HepG2 (cell line): ENCODE results near the gene LZTS2. TPM values are rescaled to one million over a fixed set of nuclear protein-coding genes. Genes with fewer than 3 reads are reported as not detected.
A peak's percentile ranks its signal among the peaks of the same experiment; 100 is the strongest.

Source experiments
- ADNP ChIP-seq: sonication (generic); formaldehyde crosslinking; IDR thresholded peaks from 2 replicates; pipeline ENCODE4 v1.4.0; 2020; ENCODE audit warnings: missing genetic modification reagents
- AGO2 ChIP-seq: fragments of 200-400 bp; formaldehyde crosslinking; optimal IDR thresholded peaks from 2 replicates; pipeline ENCODE3; 2017; ENCODE audit warnings: mild to moderate bottlenecking, low read depth, low read length, moderate library complexity
- CBFB ChIP-seq: sonication (generic); formaldehyde crosslinking; IDR thresholded peaks from 2 replicates; pipeline ENCODE4 v1.4.0; 2020; ENCODE audit warnings: missing genetic modification reagents
- GTF2F1 ChIP-seq: fragments of 150-350 bp; IDR thresholded peaks from 2 replicates; pipeline ENCODE4 v1.6.1; 2014; ENCODE audit warnings: low read length
- HMG20B ChIP-seq: conservative IDR thresholded peaks from 2 replicates; pipeline ENCODE4 v1.6.1; 2016; ENCODE audit warnings: missing genetic modification reagents, missing compliant biosample characterization
- HNRNPUL1 ChIP-seq: fragments of 200-400 bp; formaldehyde crosslinking; IDR thresholded peaks from 2 replicates; pipeline ENCODE4 v1.6.1; 2017; ENCODE audit warnings: low read depth, mild to moderate bottlenecking, low read length, moderate library complexity
- MYNN ChIP-seq: sonication (generic); formaldehyde crosslinking; IDR thresholded peaks from 2 replicates; pipeline ENCODE4 v1.4.0; 2020; ENCODE audit warnings: mild to moderate bottlenecking, low read depth, missing genetic modification reagents
- NFKB2 ChIP-seq: sonication (generic); formaldehyde crosslinking; IDR thresholded peaks from 2 replicates; pipeline ENCODE4 v1.4.0; 2020; ENCODE audit warnings: missing genetic modification reagents, borderline replicate concordance
- NR1H2 ChIP-seq: sonication (generic); formaldehyde crosslinking; IDR thresholded peaks from 2 replicates; pipeline ENCODE4 v1.8.1; 2022; ENCODE audit warnings: low read depth, missing genetic modification reagents, borderline replicate concordance
- NR2F1 ChIP-seq, 2 experiments: fragments of 450-650 bp in 1 of 2; formaldehyde crosslinking in 1 of 2; IDR thresholded peaks; 2 replicates each; pipeline versions ENCODE4 v1.5.0 to v1.6.1; 2016 to 2020; ENCODE audit warnings: mild to moderate bottlenecking in 1 of 2, missing compliant biosample characterization in 1 of 2, missing genetic modification reagents in 1 of 2, moderate library complexity in 1 of 2
- SALL2 ChIP-seq: sonication (generic); formaldehyde crosslinking; IDR thresholded peaks from 2 replicates; pipeline ENCODE4 v1.8.1; 2023; ENCODE audit warnings: mild to moderate bottlenecking, missing genetic modification reagents, inconsistent platforms
- SATB2 ChIP-seq: sonication (generic); formaldehyde crosslinking; IDR thresholded peaks from 2 replicates; pipeline ENCODE4 v1.5.0; 2020; ENCODE audit warnings: missing genetic modification reagents
- ZC3H4 ChIP-seq: sonication (generic); formaldehyde crosslinking; IDR thresholded peaks from 2 replicates; pipeline ENCODE4 v1.4.0; 2020; ENCODE audit warnings: missing genetic modification reagents, borderline replicate concordance
- ZFX ChIP-seq: sonication (generic); formaldehyde crosslinking; IDR thresholded peaks from 2 replicates; pipeline ENCODE4 v1.4.0; 2020; ENCODE audit warnings: mild to moderate bottlenecking, low read depth, missing genetic modification reagents, moderate library complexity
- ZNF335 ChIP-seq: sonication (generic); formaldehyde crosslinking; IDR thresholded peaks from 2 replicates; pipeline ENCODE4 v1.4.0; 2020; ENCODE audit warnings: missing genetic modification reagents
- ZNF431 ChIP-seq: sonication (generic); formaldehyde crosslinking; IDR thresholded peaks from 2 replicates; pipeline ENCODE4 v1.9.0; 2022; ENCODE audit warnings: missing genetic modification reagents, low read depth, mild to moderate bottlenecking, borderline replicate concordance
- ZNF652 ChIP-seq: IDR thresholded peaks from 2 replicates; pipeline ENCODE4 v1.6.1; 2016; ENCODE audit warnings: low read depth, borderline replicate concordance
- ZNF75D ChIP-seq: sonication (generic); formaldehyde crosslinking; IDR thresholded peaks from 2 replicates; pipeline ENCODE4 v1.8.1; 2023; ENCODE audit warnings: missing genetic modification reagents, mild to moderate bottlenecking, borderline replicate concordance
- ZNF781 ChIP-seq: sonication (generic); formaldehyde crosslinking; IDR thresholded peaks from 2 replicates; pipeline ENCODE4 v1.5.1; 2020; ENCODE audit warnings: borderline replicate concordance, mild to moderate bottlenecking, missing genetic modification reagents; ENCODE audit errors: not compliant biosample characterization
- polyA plus RNA-seq, 8 experiments: library from polyadenylated mRNA; depleted of rRNA in 3 of 8; stranded (reverse) in 7 of 8; unstranded in 1 of 8; fragments of >200 nt; fragmentation: Illumina TruSeq in 4 of 8; extraction: Trizol in 4 of 8; gene quantifications; 2 replicates each; pipeline versions ENCODE4 v1.2.1 to v1.2.3, GENCODE V29; 2011 to 2016; ENCODE audit warnings: low read depth in 4 of 8, missing spikeins in 1 of 8, mixed read lengths in 1 of 8; ENCODE audit not compliant: insufficient read depth in 1 of 8
- total RNA-seq, 5 experiments: library from RNA; depleted of rRNA; stranded (reverse); fragments of >200 nt; fragmentation: Illumina TruSeq; extraction: Trizol; gene quantifications; 2 replicates each; pipeline ENCODE4 v1.2.3, GENCODE V29; 2016; ENCODE audit warnings: low read depth in 1 of 5
- TF ChIP-seq, protein P1 (sequence below): sonication (generic); formaldehyde crosslinking; IDR thresholded peaks from 2 replicates; pipeline ENCODE4 v1.5.1; 2020; ENCODE audit warnings: missing genetic modification reagents, mild to moderate bottlenecking, borderline replicate concordance
- TF ChIP-seq, protein P2 (sequence below): sonication (generic); formaldehyde crosslinking; IDR thresholded peaks from 2 replicates; pipeline ENCODE4 v1.5.1; 2020; ENCODE audit warnings: missing genetic modification reagents, mild to moderate bottlenecking, borderline replicate concordance
- TF ChIP-seq, protein P3 (sequence below): sonication (generic); formaldehyde crosslinking; IDR thresholded peaks from 2 replicates; pipeline ENCODE4 v1.5.1; 2020; ENCODE audit warnings: mild to moderate bottlenecking, missing genetic modification reagents, moderate library complexity

LZTS2 gene
- total and polyA plus RNA-seq, 2 of the 13 experiments (the other 11 are each of a cell fraction or from before 2014, with no cell fraction given): 43.6 to 65.6 TPM

DNA sequence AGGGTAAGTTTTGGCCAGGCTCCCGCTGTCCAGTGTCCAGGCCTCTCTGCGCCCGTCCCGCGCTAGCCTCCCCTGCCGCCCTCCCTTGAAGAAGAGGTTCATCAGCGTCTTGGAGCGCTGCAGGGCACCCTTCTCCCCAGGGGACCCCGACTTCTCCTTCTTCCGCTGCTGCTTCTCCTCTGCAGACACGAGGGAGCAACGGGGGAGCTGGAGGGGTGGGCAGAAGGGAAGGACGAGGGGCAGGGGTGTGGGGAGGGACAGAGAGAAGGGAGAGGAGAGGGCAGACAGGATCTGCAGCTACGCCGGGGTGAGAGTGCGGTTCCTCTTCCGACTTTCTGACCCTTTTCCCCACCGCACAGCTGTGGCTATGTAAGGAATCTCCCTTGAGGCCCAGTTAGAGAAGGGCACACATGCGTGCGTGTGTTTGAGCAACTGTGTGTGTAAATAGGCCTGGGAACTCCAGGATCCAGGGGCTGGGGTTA, 18.6 kb downstream of the LZTS2 start (continued):
- TF ChIP-seq, protein P1, sequence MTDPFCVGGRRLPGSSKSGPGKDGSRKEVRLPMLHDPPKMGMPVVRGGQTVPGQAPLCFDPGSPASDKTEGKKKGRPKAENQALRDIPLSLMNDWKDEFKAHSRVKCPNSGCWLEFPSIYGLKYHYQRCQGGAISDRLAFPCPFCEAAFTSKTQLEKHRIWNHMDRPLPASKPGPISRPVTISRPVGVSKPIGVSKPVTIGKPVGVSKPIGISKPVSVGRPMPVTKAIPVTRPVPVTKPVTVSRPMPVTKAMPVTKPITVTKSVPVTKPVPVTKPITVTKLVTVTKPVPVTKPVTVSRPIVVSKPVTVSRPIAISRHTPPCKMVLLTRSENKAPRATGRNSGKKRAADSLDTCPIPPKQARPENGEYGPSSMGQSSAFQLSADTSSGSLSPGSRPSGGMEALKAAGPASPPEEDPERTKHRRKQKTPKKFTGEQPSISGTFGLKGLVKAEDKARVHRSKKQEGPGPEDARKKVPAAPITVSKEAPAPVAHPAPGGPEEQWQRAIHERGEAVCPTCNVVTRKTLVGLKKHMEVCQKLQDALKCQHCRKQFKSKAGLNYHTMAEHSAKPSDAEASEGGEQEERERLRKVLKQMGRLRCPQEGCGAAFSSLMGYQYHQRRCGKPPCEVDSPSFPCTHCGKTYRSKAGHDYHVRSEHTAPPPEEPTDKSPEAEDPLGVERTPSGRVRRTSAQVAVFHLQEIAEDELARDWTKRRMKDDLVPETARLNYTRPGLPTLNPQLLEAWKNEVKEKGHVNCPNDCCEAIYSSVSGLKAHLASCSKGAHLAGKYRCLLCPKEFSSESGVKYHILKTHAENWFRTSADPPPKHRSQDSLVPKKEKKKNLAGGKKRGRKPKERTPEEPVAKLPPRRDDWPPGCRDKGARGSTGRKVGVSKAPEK (CRISPR knock-in tag): 0 out of 2 replicates have a peak, but pooled peaks have one; percentile 22
- TF ChIP-seq, protein P2, sequence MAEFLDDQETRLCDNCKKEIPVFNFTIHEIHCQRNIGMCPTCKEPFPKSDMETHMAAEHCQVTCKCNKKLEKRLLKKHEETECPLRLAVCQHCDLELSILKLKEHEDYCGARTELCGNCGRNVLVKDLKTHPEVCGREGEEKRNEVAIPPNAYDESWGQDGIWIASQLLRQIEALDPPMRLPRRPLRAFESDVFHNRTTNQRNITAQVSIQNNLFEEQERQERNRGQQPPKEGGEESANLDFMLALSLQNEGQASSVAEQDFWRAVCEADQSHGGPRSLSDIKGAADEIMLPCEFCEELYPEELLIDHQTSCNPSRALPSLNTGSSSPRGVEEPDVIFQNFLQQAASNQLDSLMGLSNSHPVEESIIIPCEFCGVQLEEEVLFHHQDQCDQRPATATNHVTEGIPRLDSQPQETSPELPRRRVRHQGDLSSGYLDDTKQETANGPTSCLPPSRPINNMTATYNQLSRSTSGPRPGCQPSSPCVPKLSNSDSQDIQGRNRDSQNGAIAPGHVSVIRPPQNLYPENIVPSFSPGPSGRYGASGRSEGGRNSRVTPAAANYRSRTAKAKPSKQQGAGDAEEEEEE (CRISPR knock-in tag): no peak
- TF ChIP-seq MYNN: no peak
- no peak for TF ChIP-seq SATB2
- peak; percentile 81; the same call in 1 of the 2 replicates for TF ChIP-seq ZFX
- no peak for TF ChIP-seq NR1H2 (CRISPR knock-in tag)
- TF ChIP-seq NFKB2 (CRISPR knock-in tag): no peak
- no peak for TF ChIP-seq ZNF431 (CRISPR knock-in tag)
- TF ChIP-seq CBFB (CRISPR knock-in tag): no peak
- TF ChIP-seq, protein P3, sequence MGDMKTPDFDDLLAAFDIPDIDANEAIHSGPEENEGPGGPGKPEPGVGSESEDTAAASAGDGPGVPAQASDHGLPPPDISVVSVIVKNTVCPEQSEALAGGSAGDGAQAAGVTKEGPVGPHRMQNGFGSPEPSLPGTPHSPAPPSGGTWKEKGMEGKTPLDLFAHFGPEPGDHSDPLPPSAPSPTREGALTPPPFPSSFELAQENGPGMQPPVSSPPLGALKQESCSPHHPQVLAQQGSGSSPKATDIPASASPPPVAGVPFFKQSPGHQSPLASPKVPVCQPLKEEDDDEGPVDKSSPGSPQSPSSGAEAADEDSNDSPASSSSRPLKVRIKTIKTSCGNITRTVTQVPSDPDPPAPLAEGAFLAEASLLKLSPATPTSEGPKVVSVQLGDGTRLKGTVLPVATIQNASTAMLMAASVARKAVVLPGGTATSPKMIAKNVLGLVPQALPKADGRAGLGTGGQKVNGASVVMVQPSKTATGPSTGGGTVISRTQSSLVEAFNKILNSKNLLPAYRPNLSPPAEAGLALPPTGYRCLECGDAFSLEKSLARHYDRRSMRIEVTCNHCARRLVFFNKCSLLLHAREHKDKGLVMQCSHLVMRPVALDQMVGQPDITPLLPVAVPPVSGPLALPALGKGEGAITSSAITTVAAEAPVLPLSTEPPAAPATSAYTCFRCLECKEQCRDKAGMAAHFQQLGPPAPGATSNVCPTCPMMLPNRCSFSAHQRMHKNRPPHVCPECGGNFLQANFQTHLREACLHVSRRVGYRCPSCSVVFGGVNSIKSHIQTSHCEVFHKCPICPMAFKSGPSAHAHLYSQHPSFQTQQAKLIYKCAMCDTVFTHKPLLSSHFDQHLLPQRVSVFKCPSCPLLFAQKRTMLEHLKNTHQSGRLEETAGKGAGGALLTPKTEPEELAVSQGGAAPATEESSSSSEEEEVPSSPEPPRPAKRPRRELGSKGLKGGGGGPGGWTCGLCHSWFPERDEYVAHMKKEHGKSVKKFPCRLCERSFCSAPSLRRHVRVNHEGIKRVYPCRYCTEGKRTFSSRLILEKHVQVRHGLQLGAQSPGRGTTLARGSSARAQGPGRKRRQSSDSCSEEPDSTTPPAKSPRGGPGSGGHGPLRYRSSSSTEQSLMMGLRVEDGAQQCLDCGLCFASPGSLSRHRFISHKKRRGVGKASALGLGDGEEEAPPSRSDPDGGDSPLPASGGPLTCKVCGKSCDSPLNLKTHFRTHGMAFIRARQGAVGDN: no peak
- no peak for TF ChIP-seq HNRNPUL1
- TF ChIP-seq HMG20B (CRISPR knock-in tag): no peak
- TF ChIP-seq ZNF75D (CRISPR knock-in tag): no peak
- TF ChIP-seq SALL2 (CRISPR knock-in tag): no peak
- TF ChIP-seq ZNF335 (CRISPR knock-in tag): no peak
- TF ChIP-seq AGO2: no peak
- TF ChIP-seq ZNF781: no peak
- no peak for TF ChIP-seq ADNP
- TF ChIP-seq ZC3H4 (CRISPR knock-in tag): no peak
- TF ChIP-seq ZNF652 (CRISPR knock-in tag): no peak
- no peak for TF ChIP-seq NR2F1 (CRISPR knock-in tag; IDR thresholded peaks at IDR 0.05)
- no peak for TF ChIP-seq GTF2F1
